AG04449 (cell line): ENCODE data around the gene DLL4.

ENCODE experiments used
- CTCF ChIA-PET: fragments of 350-600 bp; formaldehyde crosslinking; extraction: SDS; loops from one replicate; lab custom pipeline; 2021; ENCODE audit warnings: antibody characterized with exemption; lab: Yijun Ruan, JAX
- POLR2A ChIA-PET: fragments of 400-600, 350-600 bp; formaldehyde crosslinking; extraction: SDS; loops from one replicate; lab custom pipeline; 2020; ENCODE audit warnings: antibody characterized with exemption, inconsistent platforms; lab: Yijun Ruan, JAX
- DNase-seq: peaks from one replicate; pipeline ENCODE4 v3.0.0-alpha.2; 2010; ENCODE audit warnings: low read depth, low spot score
- H3K4me3 ChIP-seq: 2 replicates; pipeline ENCODE4 v1.5.1; 2011; ENCODE audit warnings: low read depth, mild to moderate bottlenecking, control low read depth, low read length
- TF ChIP-seq, protein P1 (sequence below): IDR thresholded peaks from one replicate; pipeline ENCODE4 v1.5.1; 2011; ENCODE audit warnings: mild to moderate bottlenecking, moderate library complexity, low read length, control low read depth, inconsistent platforms; ENCODE audit not compliant: insufficient read depth; ENCODE audit errors: missing control alignments

The DLL4 gene

DNA sequence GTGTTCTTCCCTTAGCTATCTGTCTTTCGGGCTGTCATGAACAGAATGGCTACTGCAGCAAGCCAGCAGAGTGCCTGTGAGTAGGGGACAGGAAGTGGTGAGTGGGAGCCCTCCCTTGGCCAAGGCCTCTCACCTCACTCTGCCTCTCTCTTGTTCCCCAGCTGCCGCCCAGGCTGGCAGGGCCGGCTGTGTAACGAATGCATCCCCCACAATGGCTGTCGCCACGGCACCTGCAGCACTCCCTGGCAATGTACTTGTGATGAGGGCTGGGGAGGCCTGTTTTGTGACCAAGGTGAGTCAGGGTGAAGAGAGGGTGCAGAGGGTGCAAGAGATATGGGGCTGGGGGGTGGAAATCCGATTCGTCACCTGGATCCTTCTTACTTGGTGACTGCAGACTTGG, 3.0 kb downstream of the DLL4 start:
- DNase-seq = no peak
- CTCF ChIA-PET = interaction anchor here (0.9 to 11.6 kb wide), 6 partner anchors 9 to 88 kb away, joined by 3 to 109 read pairs (median 8); partner anchors contain the start of gene VPS18
- no peak overlapping the region for H3K4me3 ChIP-seq
- POLR2A ChIA-PET = interaction anchor here (1.9 kb wide), 1 partner anchor 21 kb away, joined by 6 read pairs; the partner anchor contains the start of gene CHAC1
- TF ChIP-seq, protein P1, sequence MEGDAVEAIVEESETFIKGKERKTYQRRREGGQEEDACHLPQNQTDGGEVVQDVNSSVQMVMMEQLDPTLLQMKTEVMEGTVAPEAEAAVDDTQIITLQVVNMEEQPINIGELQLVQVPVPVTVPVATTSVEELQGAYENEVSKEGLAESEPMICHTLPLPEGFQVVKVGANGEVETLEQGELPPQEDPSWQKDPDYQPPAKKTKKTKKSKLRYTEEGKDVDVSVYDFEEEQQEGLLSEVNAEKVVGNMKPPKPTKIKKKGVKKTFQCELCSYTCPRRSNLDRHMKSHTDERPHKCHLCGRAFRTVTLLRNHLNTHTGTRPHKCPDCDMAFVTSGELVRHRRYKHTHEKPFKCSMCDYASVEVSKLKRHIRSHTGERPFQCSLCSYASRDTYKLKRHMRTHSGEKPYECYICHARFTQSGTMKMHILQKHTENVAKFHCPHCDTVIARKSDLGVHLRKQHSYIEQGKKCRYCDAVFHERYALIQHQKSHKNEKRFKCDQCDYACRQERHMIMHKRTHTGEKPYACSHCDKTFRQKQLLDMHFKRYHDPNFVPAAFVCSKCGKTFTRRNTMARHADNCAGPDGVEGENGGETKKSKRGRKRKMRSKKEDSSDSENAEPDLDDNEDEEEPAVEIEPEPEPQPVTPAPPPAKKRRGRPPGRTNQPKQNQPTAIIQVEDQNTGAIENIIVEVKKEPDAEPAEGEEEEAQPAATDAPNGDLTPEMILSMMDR = no peak

DNA sequence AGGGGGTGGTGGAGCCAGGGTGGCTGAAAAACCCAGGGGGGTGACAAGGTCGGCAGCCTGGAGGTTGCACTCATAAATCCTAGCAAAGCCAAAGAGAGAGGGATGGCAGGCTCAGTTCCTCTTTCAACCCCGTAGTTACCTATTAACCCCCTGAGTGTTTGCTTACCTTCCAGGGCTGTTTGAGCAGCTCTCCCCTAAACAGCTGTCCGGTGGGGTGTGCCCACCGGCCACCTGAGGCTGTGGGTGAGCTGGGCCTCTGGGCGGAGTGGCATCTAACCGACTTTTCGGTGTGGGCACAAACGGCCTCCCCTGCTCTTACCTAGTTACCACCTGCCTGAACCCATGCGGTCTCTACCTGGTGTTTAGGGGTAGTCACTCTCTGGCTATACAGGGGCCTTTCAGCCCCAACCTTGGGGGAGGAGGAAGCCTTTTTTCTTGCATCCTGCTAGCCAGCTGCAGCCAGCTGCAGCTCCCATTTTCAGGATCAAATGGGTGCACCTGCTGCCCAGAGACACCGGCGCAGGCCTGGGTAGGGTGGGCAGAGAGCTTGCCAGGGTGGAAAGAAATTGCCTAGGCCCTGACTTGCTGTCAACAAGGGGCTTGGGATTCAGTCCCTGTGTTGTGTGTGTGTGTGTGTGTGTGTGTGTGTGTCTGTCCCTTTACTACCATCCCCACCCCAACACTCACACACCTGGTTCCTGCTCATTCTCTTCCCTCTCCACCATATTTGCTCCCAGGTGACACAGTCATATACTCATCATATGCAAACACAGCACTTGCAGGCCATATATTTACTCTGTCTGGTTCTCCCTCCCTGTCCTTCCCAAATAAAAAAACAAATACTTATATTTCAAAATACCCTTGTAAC, 3.7 kb downstream of the DLL4 start:
- TF ChIP-seq, protein P1 = no peak
- CTCF ChIA-PET = interaction anchor here (0.9 to 5.7 kb wide), 4 partner anchors 8 to 87 kb away, joined by 3 to 48 read pairs (median 5); no protein-coding TSS in a partner anchor
- no peak overlapping the region for H3K4me3 ChIP-seq

GRCh38 chr15:40933517-40933902, 4.4 kb downstream of the DLL4 start:
- POLR2A ChIA-PET = no interaction called here
- no peak overlapping the region for H3K4me3 ChIP-seq
- TF ChIP-seq, protein P1 = no peak
- DNase-seq = no peak
- CTCF ChIA-PET = interaction anchor here (0.9 to 1.3 kb wide), 4 partner anchors 8 to 252 kb away, joined by 3 to 6 read pairs (median 3); no protein-coding TSS in a partner anchor

More for the DNA sequence above, 3.7 kb downstream of the DLL4 start:
- no peak for DNase-seq
- POLR2A ChIA-PET = no interaction called here

DNA sequence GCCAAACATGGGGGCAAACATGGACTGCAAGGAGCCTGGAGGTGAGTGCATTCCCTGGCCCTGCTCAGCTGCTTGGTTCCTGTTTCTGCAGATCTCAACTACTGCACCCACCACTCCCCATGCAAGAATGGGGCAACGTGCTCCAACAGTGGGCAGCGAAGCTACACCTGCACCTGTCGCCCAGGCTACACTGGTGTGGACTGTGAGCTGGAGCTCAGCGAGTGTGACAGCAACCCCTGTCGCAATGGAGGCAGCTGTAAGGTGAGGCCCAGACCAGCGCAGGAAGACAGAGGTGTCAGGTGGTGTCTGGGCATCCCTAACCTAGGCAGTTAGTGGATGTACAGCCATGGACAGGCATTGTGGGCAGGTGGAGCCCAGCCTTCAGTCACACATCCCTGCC, 5.3 kb downstream of the DLL4 start:
- no peak overlapping the region for H3K4me3 ChIP-seq

DNA sequence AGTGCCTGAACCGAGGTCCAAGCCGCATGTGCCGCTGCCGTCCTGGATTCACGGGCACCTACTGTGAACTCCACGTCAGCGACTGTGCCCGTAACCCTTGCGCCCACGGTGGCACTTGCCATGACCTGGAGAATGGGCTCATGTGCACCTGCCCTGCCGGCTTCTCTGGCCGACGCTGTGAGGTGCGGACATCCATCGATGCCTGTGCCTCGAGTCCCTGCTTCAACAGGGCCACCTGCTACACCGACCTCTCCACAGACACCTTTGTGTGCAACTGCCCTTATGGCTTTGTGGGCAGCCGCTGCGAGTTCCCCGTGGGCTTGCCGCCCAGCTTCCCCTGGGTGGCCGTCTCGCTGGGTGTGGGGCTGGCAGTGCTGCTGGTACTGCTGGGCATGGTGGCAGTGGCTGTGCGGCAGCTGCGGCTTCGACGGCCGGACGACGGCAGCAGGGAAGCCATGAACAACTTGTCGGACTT, 7.1 kb downstream of the DLL4 start:
- POLR2A ChIA-PET = no interaction called here
- TF ChIP-seq, protein P1 = no peak
- H3K4me3 ChIP-seq = no peak overlapping the region
- CTCF ChIA-PET = interaction anchor here (0.8 to 2.4 kb wide), 7 partner anchors 8 to 86 kb away, joined by 3 to 6 read pairs (median 3); no protein-coding TSS in a partner anchor
- no peak for DNase-seq

More for the DNA sequence above, 5.3 kb downstream of the DLL4 start:
- TF ChIP-seq, protein P1 = no peak
- ChIA-PET CTCF (interaction anchor here (1.0 to 1.3 kb wide), 2 partner anchors 8 to 251 kb away, joined by 3 to 6 read pairs; no protein-coding TSS in a partner anchor), POLR2A (no interaction called here)
- DNase-seq = no peak
